Embryonic facial prominence (tissue), 1 donor: ENCODE measurements around the gene ADAMTS10.
"Not testable (repeated sequence)": the region's sequence is repeated elsewhere in the genome, so short reads cannot be mapped to it uniquely, and the experiment has no call there.

Source experiments
- DNase-seq: peaks from one replicate; pipeline ENCODE4 v3.0.0-alpha.2; 2016; ENCODE audit errors: extremely low spot score

ADAMTS10 gene

GRCh38 chr19:8593931-8594330 lies 16.6 kb downstream of the ADAMTS10 start:
- DNase-seq: no peak

DNA sequence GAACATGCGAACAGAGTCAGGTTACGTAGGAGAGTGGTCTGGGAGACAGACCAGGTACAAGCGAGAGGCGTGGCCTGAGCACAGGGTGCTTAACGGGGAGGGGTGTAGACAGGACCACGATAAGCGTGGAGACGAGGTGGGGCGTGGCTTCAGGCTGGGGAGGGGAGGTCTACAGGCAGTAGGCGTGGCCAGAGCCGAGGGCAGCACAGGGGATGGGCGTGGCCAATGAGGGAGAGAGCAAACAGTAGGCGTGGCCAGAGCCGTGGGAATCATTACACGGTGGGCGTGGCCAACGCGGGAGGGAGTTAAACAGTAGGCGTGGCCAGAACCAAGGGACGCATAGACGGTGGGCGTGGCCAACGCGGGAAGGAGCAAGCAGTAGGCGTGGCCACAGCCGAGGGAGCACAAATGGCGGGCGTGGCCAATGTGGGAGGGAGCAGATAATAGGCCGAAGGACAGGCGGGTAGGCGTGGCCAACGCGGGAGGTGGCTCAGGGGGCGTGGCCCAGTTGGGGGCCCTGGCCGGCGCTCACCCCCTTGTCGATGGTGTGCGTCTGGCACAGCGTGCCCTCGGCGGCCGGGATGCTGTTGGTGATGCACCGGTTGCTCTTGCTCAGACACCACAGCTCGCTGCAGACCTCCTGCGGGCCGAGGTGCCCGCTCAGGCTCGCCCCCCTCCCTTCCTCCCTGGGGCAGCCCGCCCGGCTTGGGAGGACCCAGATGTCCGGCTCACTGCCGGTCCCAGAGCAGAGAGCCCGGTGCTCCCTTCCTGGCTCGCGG lies 18.1 kb downstream of the ADAMTS10 start:
- DNase-seq: peak; percentile 94

DNA sequence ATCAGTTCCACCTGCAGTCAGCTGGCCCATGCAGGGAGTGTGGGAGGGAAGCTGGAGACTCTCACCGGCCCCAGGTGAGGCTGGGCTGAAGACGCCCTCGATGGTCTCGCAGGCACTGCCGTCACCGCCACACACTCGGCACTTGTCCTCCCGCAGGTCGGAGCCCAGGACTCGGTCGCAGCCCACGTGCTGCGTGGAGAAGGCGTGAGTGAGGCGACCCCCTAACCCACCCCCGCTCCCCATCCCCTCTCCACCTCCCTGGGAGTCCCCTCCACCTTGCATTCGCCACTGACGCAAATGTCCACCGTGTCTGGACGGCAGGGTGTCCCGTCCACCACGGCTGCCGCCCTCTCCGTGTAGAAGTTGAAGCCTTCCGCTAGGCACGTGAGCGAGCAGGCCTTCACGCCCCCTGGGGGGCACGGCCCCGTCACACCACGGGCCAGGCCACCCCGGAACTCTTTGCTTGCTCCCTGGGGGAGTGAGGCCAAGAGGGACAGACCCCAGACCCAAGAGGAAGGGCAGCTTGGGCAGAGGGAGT lies 21.3 kb downstream of the ADAMTS10 start:
- no peak for DNase-seq

DNA sequence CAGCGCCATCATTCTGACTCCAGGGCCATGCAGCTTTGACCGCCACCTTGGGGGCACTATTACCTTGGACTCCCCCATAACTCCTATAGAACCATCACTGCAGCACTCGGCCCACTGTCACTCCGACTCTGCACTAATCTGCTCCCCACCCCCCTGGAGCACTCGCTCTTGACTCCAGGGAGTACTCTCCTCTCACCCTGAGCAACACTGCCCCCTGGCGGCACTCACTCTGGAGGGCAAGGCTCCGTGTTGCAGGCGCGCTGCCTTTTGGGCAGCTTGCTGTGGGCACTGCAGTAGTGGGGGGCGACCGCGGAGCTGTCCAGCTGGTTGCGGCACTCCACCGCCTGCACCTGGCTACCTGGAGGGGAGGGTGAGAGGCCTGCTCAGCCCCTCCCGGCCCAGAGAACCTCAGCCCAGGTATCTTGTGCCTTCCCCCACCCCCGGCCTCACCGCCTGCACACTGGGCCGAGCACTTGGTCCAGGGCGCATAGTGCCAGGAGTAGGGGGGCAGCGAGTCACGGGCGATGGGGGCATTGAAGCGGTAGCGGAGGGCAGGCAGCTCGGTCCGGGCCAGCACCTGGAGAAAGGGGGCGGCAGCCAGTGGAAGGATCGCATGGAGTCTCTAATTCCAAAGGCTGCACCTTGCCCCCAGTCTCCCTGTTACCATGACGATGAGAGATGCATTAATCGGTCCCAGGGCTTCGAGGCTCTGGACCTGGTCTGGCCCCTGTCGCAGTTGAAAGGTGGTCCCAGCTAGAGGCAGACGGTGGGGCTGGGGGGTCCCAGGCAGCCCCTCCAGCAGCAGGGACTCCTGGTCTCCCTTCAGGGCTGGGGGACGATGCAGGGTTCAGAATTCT lies 24.4 kb downstream of the ADAMTS10 start:
- DNase-seq: no peak

GRCh38 chr19:8584965-8585893 lies 25.3 kb downstream of the ADAMTS10 start:
- no peak for DNase-seq

GRCh38 chr19:8580710-8581281 lies 29.7 kb downstream of the ADAMTS10 start:
- DNase-seq: peak; percentile 26

GRCh38 chr19:8578642-8579265 lies 31.8 kb downstream of the ADAMTS10 start:
- no peak for DNase-seq

- no peak for DNase-seq
These were observed 32.8 kb downstream of the ADAMTS10 start for GRCh38 chr19:8577741-8578140.

DNA sequence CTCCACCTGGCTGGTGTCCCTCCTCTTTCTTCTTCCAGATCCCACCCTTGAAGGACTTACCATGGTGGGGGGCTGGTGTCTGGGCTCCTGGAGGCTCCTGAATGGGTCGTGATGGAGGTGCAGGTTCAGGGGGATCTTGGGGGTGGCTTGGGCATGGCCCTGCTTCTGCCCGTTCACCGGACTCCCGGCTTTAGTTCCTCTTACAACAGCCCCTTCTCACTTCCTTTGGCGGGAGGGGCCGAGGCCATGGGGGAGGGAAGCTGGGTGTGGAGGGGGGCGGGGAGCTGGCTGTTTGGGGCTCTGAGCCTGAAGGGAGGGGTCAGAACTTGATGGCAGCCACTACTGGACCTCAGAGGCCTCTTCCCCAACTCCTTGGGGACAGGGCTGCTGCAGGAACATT lies 33.3 kb downstream of the ADAMTS10 start, which contains the start of gene MYO1F:
TSS of gene MYO1F (minus strand) at position 196 of the 400 bp plus-strand sequence. CDS start at position 63, 133 bp downstream.
- DNase-seq: no peak

DNA sequence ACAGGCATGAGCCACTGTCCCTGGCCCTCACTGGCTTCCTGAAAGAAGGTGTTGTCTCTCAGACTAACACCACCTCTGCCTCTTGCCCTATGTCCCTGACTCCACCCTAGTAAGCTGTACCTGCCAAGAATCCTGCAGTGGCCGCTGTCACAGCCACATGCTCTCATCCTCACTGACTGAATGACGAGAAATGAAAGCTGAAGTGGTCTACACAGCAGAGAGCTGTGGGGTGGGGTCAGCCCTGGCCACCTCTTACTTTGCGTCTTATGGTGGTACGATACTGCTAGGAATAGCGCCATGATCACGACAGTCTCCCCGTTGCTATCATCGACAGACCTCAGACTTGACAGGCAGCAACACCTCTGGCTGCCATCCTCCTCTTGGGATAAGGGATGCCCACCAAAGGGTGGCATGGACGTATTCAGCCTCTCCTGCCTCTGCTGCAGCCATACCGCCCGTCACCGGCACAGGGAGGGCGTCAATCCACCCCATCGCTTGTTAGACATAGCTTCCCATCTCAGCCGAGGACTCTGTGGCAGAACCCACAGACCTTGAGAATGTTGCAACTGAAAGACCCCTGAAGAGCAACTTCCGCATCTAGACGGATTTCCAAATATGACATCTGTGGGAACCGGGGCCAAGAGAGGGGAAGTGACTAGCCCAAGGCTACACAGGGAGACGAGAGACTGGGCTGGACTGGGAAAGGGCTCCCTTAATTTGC lies 34.1 kb downstream of the ADAMTS10 start:
- DNase-seq: no peak

- no peak for DNase-seq
These were observed 35.0 kb downstream of the ADAMTS10 start for GRCh38 chr19:8575467-8575997.

DNA sequence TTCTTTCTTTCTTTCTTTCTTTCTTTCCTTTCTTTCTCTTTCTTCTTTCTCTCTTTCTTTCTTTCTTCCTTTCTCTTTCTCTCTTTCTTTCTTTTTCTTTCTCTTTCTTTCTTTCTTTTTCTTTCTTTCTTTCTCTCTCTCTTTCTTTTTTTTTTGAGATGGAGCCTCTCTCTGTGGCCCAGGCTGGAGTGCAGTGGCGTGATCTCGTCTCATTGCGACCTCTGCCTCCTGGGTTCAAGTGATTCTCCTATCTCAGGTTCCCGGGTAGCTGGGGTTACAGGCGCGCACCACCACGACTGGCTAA lies 35.9 kb downstream of the ADAMTS10 start:
- not testable (repeated sequence) for DNase-seq

GRCh38 chr19:8573316-8573715 lies 37.2 kb downstream of the ADAMTS10 start:
- DNase-seq: no peak

- no peak for DNase-seq
These were observed 39.5 kb downstream of the ADAMTS10 start for GRCh38 chr19:8571006-8571411.

DNA sequence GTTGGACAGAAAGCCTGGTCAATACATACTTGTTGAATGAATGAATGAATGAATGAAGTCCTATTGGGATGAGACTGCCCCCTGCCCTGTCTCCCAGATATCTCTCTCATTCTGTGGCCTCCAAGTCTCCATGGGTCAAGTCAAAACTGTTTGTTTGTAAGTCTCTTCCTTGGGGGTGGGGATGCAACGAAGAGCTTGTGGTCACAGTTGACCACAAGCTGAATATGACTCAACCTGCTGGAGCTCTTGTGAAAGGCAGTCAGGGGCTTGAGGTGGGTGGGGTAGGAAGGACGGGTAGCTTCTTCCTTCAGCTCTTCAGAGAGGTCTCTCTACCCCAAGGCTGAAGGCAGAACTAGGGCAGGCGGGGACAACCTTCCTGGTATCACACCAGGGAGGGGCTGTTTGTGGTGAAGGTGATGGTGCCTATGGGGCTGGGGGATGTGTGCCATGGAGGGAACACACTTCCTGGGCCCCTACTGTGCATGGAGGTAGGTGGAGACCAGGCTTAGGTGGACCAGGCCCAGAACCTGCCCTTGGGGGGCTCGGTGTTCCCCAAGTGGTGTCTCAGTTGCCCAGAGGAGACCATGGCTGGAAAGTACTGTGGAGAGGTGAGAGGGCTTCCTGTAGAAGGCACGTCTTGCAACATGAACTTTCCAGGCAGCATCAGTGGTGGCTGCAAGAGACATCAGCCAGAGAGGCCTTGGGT lies 41.3 kb downstream of the ADAMTS10 start:
- no peak for DNase-seq

- DNase-seq: no peak
These were observed 42.9 kb downstream of the ADAMTS10 start for GRCh38 chr19:8567522-8568172.

DNA sequence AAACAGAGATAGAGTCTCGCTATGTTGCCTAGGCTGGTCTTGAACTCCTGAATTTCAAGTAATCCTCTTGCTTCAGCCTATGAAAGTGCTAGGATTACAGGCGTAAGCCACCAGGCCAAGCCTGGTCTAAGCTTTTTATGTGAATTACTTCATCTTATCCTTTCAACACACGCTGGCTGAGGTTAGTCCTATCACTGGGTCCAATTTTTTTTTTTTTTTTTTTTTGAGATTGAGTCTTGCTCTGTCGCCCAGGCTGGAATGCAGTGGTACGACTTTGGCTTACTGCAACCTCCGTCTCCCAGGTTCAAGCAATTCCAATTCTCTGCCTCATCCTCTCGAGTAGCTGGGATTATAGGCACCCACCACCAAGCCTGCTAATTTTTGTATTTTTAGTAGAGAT lies 43.7 kb downstream of the ADAMTS10 start:
- no peak for DNase-seq

DNA sequence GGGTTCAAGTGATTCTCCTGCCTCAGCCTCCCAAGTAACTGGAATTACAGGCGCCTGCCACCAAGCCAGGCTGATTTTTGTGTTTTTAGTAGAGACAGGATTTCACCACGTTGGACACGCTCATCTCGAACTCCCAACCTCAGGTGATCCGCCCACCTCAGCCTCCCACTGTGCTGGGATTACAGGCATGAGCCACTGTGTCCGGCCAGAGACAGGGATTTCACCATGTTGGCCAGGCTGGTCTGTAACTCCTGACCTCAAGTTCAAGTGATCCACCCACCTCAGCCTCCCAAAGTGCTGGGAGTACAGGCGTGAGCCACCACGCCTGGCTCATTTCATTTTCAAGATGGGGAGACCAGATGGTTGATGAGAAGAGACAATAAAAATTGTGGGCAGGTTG lies 45.6 kb downstream of the ADAMTS10 start:
- DNase-seq: not testable (repeated sequence)
